K562 (cell line): ENCODE measurements around the gene TRIM38. TPM values are rescaled to one million over a fixed set of nuclear protein-coding genes. Genes with fewer than 3 reads are reported as not detected.

ENCODE experiments used
- ARHGAP35 ChIP-seq: fragments of 450-650 bp; IDR thresholded peaks from 2 replicates; pipeline ENCODE4 v1.6.1; 2018; ENCODE audit not compliant: partially characterized antibody
- ATF4 ChIP-seq: fragments of 450-650 bp; formaldehyde crosslinking; IDR thresholded peaks from 2 replicates; pipeline ENCODE4 v1.4.0; 2022; ENCODE audit warnings: mild to moderate bottlenecking, moderate library complexity
- CBX3 ChIP-seq, 2 experiments: IDR thresholded peaks; 1 replicate in 1 of 2; 2 replicates in 1 of 2; pipeline ENCODE4 v1.6.1; 2012; ENCODE audit warnings: inconsistent platforms in 2 of 2, low read length in 2 of 2, borderline replicate concordance in 1 of 2, control low read depth in 1 of 2
- CHD1 ChIP-seq: fragments of 200-600 bp; sonication (generic); IDR thresholded peaks from one replicate; pipeline ENCODE4 v1.6.1; 2012; ENCODE audit warnings: mild to moderate bottlenecking, moderate library complexity, low read length, inconsistent platforms
- DDX20 ChIP-seq: fragments of 450-650 bp; IDR thresholded peaks from 2 replicates; pipeline ENCODE4 v1.6.1; 2016; ENCODE audit warnings: missing genetic modification characterization, low read depth, mild to moderate bottlenecking, missing compliant biosample characterization, moderate library complexity
- EP300 ChIP-seq: IDR thresholded peaks from 2 replicates; pipeline ENCODE4 v1.6.1; 2012; ENCODE audit warnings: low read length, improper control_type of control experiment
- GABPA ChIP-seq: fragments of 200-800 bp; sonication (Bioruptor generic); conservative IDR thresholded peaks from 2 replicates; pipeline ENCODE4 v1.6.1; 2016; ENCODE audit warnings: low read depth, missing genetic modification characterization, missing compliant biosample characterization
- KAT7 ChIP-seq: sonication (generic); formaldehyde crosslinking; IDR thresholded peaks from 2 replicates; pipeline ENCODE4 v1.8.0; 2022; ENCODE audit warnings: missing genetic modification reagents, mild to moderate bottlenecking, borderline replicate concordance
- NR3C1 ChIP-seq: sonication (generic); formaldehyde crosslinking; IDR thresholded peaks from 2 replicates; pipeline ENCODE4 v1.8.1; 2022; ENCODE audit warnings: missing genetic modification reagents
- RAD21 ChIP-seq, 2 experiments: fragments of 250-450 bp in 1 of 2; fragments of 450-650 bp in 1 of 2; sonication (Bioruptor Pico) in 1 of 2; formaldehyde crosslinking in 1 of 2; IDR thresholded peaks in 1 of 2; conservative IDR thresholded peaks in 1 of 2; 2 replicates each; pipeline versions ENCODE4 v1.4.0 to v1.8.0; 2020 to 2022; ENCODE audit warnings: mild to moderate bottlenecking in 2 of 2, moderate library complexity in 1 of 2
- SIRT6 ChIP-seq: IDR thresholded peaks from one replicate; pipeline ENCODE4 v1.6.1; 2012; ENCODE audit warnings: low read depth, mild to moderate bottlenecking, control low read depth, inconsistent platforms, low read length, moderate library complexity
- TARDBP ChIP-seq: fragments of 450-650 bp; IDR thresholded peaks from 2 replicates; pipeline ENCODE4 v1.6.1; 2016
- ZBED1 ChIP-seq: IDR thresholded peaks from 2 replicates; pipeline ENCODE4 v1.6.1; 2014
- ZMIZ1 ChIP-seq, 2 experiments: fragments of 150-350 bp in 1 of 2; IDR thresholded peaks; 2 replicates each; pipeline ENCODE4 v1.6.1; 2012 to 2016; ENCODE audit warnings: low read depth in 2 of 2, low read length in 2 of 2, mild to moderate bottlenecking in 1 of 2, moderate library complexity in 1 of 2
- ZNF174 ChIP-seq: fragments of 250-450 bp; sonication (Bioruptor Pico); IDR thresholded peaks from 2 replicates; pipeline ENCODE4 v1.4.0; 2020; ENCODE audit warnings: mild to moderate bottlenecking
- ZNF212 ChIP-seq: fragments of 450-650 bp; formaldehyde crosslinking; IDR thresholded peaks from 2 replicates; pipeline ENCODE4 v1.4.0; 2020; ENCODE audit warnings: mild to moderate bottlenecking
- ZNF395 ChIP-seq: fragments of 200-800 bp; sonication (Bioruptor generic); IDR thresholded peaks from 2 replicates; pipeline ENCODE4 v1.6.1; 2017; ENCODE audit warnings: missing genetic modification characterization, missing compliant biosample characterization
- ZNF589 ChIP-seq: fragments of 200-800 bp; sonication (Bioruptor generic); IDR thresholded peaks from 2 replicates; pipeline ENCODE4 v1.6.1; 2016; ENCODE audit warnings: low read depth, missing genetic modification characterization, missing compliant biosample characterization
- polyA plus RNA-seq, 8 experiments: library from polyadenylated mRNA; depleted of rRNA in 4 of 8; stranded (reverse) in 5 of 8; unstranded in 3 of 8; fragments of >200 nt; fragmentation: Nextera tagmentation in 2 of 8; fragmentation: Illumina TruSeq in 1 of 8; extraction: Ambion mirVana in 2 of 8; extraction: Trizol in 1 of 8; gene quantifications; 2 replicates each; pipeline versions ENCODE4 v1.2.1 to v1.2.3, GENCODE V29; 2011 to 2014; ENCODE audit warnings: inconsistent platforms in 1 of 8, missing spikeins in 1 of 8
- total RNA-seq, 7 experiments: library from RNA; depleted of rRNA in 6 of 7; stranded (reverse); fragments of >200 nt in 6 of 7; fragmentation: Illumina TruSeq in 2 of 7; extraction: Trizol in 2 of 7; gene quantifications; 2 replicates each; pipeline versions ENCODE4 v1.2.1 to v1.2.3, GENCODE V29; 2011 to 2021; ENCODE audit warnings: low replicate concordance in 1 of 7

The TRIM38 gene
- total and polyA plus RNA-seq, 9 of the 15 experiments (the other 6 are each of a cell fraction or from before 2014, with no cell fraction given), result 1.7 to 6.7 (median 6.3) TPM

GRCh38 chr6:25962149-25963127 is at the start of gene TRIM38 (continued):
- TF ChIP-seq ATF4 (CRISPR knock-in tag), result no peak
- TF ChIP-seq CBX3 (IDR thresholded peaks at IDR 0.05; ENCODE audit: borderline replicate concordance in 1 of 2, low read length in 2 of 2), result no peak
- peak; percentile 51 for TF ChIP-seq CHD1
- 0 out of 4 replicates have a peak, but pooled peaks of 1 of the 2 experiments have one; percentile 12 for TF ChIP-seq RAD21 (CRISPR knock-in tag; conservative IDR thresholded peaks at IDR 0.05 in 1 of 2, IDR thresholded peaks at IDR 0.05 in 1 of 2)
- no peak for TF ChIP-seq DDX20 (tag)
- TF ChIP-seq TARDBP, result no peak
- TF ChIP-seq NR3C1 (CRISPR knock-in tag), result no peak
- TF ChIP-seq ZNF212 (CRISPR knock-in tag), result no peak
- no peak for TF ChIP-seq ZNF589 (CRISPR knock-in tag)
- TF ChIP-seq ZNF174 (CRISPR knock-in tag), result no peak
- 0 out of 4 replicates have a peak, but pooled peaks of 1 of the 2 experiments have one; percentile 58 for TF ChIP-seq ZMIZ1 (IDR thresholded peaks at IDR 0.05; ENCODE audit: low read depth in 2 of 2, low read length in 2 of 2)
- TF ChIP-seq SIRT6, result no peak
- TF ChIP-seq KAT7, result no peak; the same call in 1 of the 2 replicates
- no peak for TF ChIP-seq ARHGAP35
- no peak; the same call in 1 of the 2 replicates for TF ChIP-seq EP300
- peak; percentile 78 for TF ChIP-seq ZNF395
- TF ChIP-seq ZBED1, result no peak
- TF ChIP-seq GABPA (tag), result peak; percentile 67
